Neural crest cell (in vitro differentiated cells): ENCODE data around the gene UCMA. TPM values are rescaled to one million over a fixed set of nuclear protein-coding genes. Genes with fewer than 3 reads are reported as not detected.

ENCODE experiments used
- DNase-seq: peaks from one replicate; pipeline ENCODE4 v3.0.0; 2021; ENCODE audit warnings: low read depth, mixed read lengths, low spot score
- H3K27ac Mint-ChIP-seq: one replicate; pipeline ENCODE4 v1.8.0; 2021; ENCODE audit warnings: mild to moderate bottlenecking, mixed read lengths; ENCODE audit not compliant: unreplicated experiment
- H3K27me3 Mint-ChIP-seq: 2 replicates; pipeline ENCODE4 v1.8.0; 2021; ENCODE audit warnings: low read depth, mild to moderate bottlenecking, mixed read lengths
- H3K36me3 Mint-ChIP-seq: 2 replicates; pipeline ENCODE4 v1.8.0; 2021; ENCODE audit warnings: low read depth, mild to moderate bottlenecking, mixed read lengths
- H3K4me1 Mint-ChIP-seq: 2 replicates; pipeline ENCODE4 v1.8.0; 2021; ENCODE audit warnings: mixed read lengths
- H3K4me3 Mint-ChIP-seq: one replicate; pipeline ENCODE4 v1.8.0; 2021; ENCODE audit warnings: mild to moderate bottlenecking, mixed read lengths
- H3K9me3 Mint-ChIP-seq: 2 replicates; pipeline ENCODE4 v1.8.0; 2021; ENCODE audit warnings: mixed read lengths
- CTCF ChIP-seq: fragments of 200-600 bp; sonication (generic); conservative IDR thresholded peaks from 2 replicates; pipeline ENCODE4 v1.5.0; 2021; ENCODE audit warnings: antibody characterized with exemption, mild to moderate bottlenecking
- total RNA-seq: library from RNA; stranded (reverse); gene quantifications from 2 replicates; pipeline ENCODE4 v1.2.1, GENCODE V29; 2021

The UCMA gene
- total RNA-seq, 1 donor from 2014 or later, result not detected

- Mint-ChIP-seq H3K4me3 (no peak overlapping the region), H3K9me3 (no peaks in the 10 kb centered on the region), H3K27me3 (no peaks in the 10 kb centered on the region), H3K27ac (no peak overlapping the region), H3K36me3 (peaks cover 18% of the 10 kb centered on the region), H3K4me1 (no peaks in the 10 kb centered on the region)
- DNase-seq, result no peak
- no peak for TF ChIP-seq CTCF
These were observed 53.4 kb downstream of the UCMA start for GRCh38 chr10:13180788-13181187.

GRCh38 chr10:13173616-13174015, 60.6 kb downstream of the UCMA start:
- Mint-ChIP-seq H3K27ac (no peak overlapping the region), H3K36me3 (peaks cover 16% of the 10 kb centered on the region), H3K4me3 (no peak overlapping the region), H3K9me3 (no peaks in the 10 kb centered on the region), H3K27me3 (no peaks in the 10 kb centered on the region), H3K4me1 (no peaks in the 10 kb centered on the region)
- DNase-seq, result no peak
- no peak for TF ChIP-seq CTCF

Other genes with a start within 250 kb of the UCMA start
- 6.1 and 6.4 TPM in 2 replicates for gene CCDC3, start 232.7 kb downstream of the UCMA start, total RNA-seq
- 6.2 and 7.5 TPM in 2 replicates for gene OPTN, start 134.2 kb downstream of the UCMA start, total RNA-seq
- gene MCM10, start 72.8 kb downstream of the UCMA start, total RNA-seq, result 76.3 and 80.6 TPM in 2 replicates
- 14.9 and 15.1 TPM in 2 replicates for gene PHYH, start 65.7 kb upstream of the UCMA start, total RNA-seq
- 158 and 163 TPM in 2 replicates for gene SEPHS1, start 113.9 kb upstream of the UCMA start, total RNA-seq